IPS-11a (cell line): ENCODE data around the gene ARHGAP31.

Experiments
- H3K4me3 ChIP-seq: one replicate; pipeline ENCODE4 v1.5.1; 2013; ENCODE audit warnings: low read depth, low read length, control low read depth

The ARHGAP31 gene

GRCh38 chr3:119375106-119375505 is 80.9 kb downstream of the ARHGAP31 start:
- H3K4me3 ChIP-seq, result no peak overlapping the region

- no peak overlapping the region for H3K4me3 ChIP-seq
Measured at GRCh38 chr3:119375510-119375909, 81.3 kb downstream of the ARHGAP31 start.

GRCh38 chr3:119376758-119377157 is 82.6 kb downstream of the ARHGAP31 start:
- H3K4me3 ChIP-seq, result no peak overlapping the region

GRCh38 chr3:119378259-119378803 is 84.1 kb downstream of the ARHGAP31 start:
- no peak overlapping the region for H3K4me3 ChIP-seq

GRCh38 chr3:119380697-119381096 is 86.5 kb downstream of the ARHGAP31 start:
- no peak overlapping the region for H3K4me3 ChIP-seq

- no peak overlapping the region for H3K4me3 ChIP-seq
Measured at GRCh38 chr3:119382134-119382533, 88.0 kb downstream of the ARHGAP31 start.

- H3K4me3 ChIP-seq, result no peak overlapping the region
Measured at GRCh38 chr3:119388577-119388976, 94.4 kb downstream of the ARHGAP31 start.

GRCh38 chr3:119395923-119396358 is 101.8 kb downstream of the ARHGAP31 start:
- no peak overlapping the region for H3K4me3 ChIP-seq

GRCh38 chr3:119396870-119397269 is 102.7 kb downstream of the ARHGAP31 start:
- H3K4me3 ChIP-seq, result no peak overlapping the region

- H3K4me3 ChIP-seq, result no peak overlapping the region
Measured at GRCh38 chr3:119400466-119400865, 106.3 kb downstream of the ARHGAP31 start.

- no peak overlapping the region for H3K4me3 ChIP-seq
Measured at GRCh38 chr3:119401069-119401468, 106.9 kb downstream of the ARHGAP31 start.

GRCh38 chr3:119401503-119402440 is 107.6 kb downstream of the ARHGAP31 start:
- no peak overlapping the region for H3K4me3 ChIP-seq

- H3K4me3 ChIP-seq, result no peak overlapping the region
Measured at GRCh38 chr3:119402791-119403190, 108.6 kb downstream of the ARHGAP31 start.

- H3K4me3 ChIP-seq, result no peak overlapping the region
Measured at GRCh38 chr3:119403201-119403600, 109.0 kb downstream of the ARHGAP31 start.

- H3K4me3 ChIP-seq, result no peak overlapping the region
Measured at GRCh38 chr3:119405315-119405714, 111.1 kb downstream of the ARHGAP31 start.

- no peak overlapping the region for H3K4me3 ChIP-seq
Measured at GRCh38 chr3:119408243-119408950, 114.2 kb downstream of the ARHGAP31 start.

- H3K4me3 ChIP-seq, result no peak overlapping the region
Measured at GRCh38 chr3:119409844-119410243, 115.7 kb downstream of the ARHGAP31 start.

GRCh38 chr3:119413603-119414280 is 119.6 kb downstream of the ARHGAP31 start:
- H3K4me3 ChIP-seq, result no peak overlapping the region

GRCh38 chr3:119416873-119417272 is 122.7 kb downstream of the ARHGAP31 start:
- H3K4me3 ChIP-seq, result no peak overlapping the region

- H3K4me3 ChIP-seq, result no peak overlapping the region
Measured at GRCh38 chr3:119417771-119418512, 123.8 kb downstream of the ARHGAP31 start.
